NCI-H2081 treated with DMSO at 0.1 percent for 48 hours (cell line): ENCODE measurements around the gene RASGRP3.

Experiments
- DNase-seq: peaks from one replicate; lab custom pipeline; 2025; lab: John Stamatoyannopoulos, UW

RASGRP3 gene

DNA sequence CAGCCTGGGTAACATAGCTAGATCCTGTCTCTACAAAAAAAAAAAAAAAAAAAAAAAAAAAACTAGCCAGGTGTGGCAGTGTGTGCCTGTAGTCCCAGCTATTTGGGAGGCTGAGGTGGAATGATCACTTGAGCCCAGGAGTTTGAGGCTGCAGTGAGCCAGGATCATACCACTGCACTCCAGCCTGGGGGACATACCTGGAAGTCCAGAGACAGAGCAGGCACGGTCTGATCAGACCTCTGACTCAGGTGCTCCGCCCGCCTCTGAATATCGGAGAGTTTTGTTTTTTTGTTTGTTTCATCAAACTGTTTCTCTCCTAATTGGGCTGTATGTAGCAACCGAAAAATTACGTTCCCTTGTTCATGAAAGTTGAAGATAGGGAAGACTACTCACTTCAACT lies 49.2 kb downstream of the RASGRP3 start:
- no peak for DNase-seq

DNA sequence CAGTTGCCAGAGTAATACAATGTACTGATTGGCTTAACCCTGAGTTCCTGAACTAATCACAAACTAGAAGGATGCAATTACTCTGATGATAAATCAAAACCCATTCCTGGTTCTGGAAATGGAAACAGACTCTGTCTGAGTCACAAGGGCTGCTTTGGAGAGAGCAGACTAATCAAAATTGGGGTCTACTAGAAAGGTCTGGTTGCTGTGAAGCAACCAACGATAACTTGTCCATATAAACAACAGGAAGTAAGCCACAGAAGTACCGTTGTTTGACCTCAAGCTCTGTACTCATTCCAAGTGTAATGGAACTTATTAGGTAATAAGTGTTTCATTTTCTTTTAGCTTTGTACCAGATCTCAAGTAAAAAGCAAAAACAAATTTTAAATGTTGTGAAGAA lies 49.7 kb downstream of the RASGRP3 start:
- DNase-seq, result no peak

GRCh38 chr2:33526921-33527320 lies 50.5 kb downstream of the RASGRP3 start:
- DNase-seq, result no peak

- DNase-seq, result no peak
Observed at GRCh38 chr2:33528441-33528950, 52.0 kb downstream of the RASGRP3 start.

GRCh38 chr2:33529771-33530481 lies 53.5 kb downstream of the RASGRP3 start:
- no peak for DNase-seq

DNA sequence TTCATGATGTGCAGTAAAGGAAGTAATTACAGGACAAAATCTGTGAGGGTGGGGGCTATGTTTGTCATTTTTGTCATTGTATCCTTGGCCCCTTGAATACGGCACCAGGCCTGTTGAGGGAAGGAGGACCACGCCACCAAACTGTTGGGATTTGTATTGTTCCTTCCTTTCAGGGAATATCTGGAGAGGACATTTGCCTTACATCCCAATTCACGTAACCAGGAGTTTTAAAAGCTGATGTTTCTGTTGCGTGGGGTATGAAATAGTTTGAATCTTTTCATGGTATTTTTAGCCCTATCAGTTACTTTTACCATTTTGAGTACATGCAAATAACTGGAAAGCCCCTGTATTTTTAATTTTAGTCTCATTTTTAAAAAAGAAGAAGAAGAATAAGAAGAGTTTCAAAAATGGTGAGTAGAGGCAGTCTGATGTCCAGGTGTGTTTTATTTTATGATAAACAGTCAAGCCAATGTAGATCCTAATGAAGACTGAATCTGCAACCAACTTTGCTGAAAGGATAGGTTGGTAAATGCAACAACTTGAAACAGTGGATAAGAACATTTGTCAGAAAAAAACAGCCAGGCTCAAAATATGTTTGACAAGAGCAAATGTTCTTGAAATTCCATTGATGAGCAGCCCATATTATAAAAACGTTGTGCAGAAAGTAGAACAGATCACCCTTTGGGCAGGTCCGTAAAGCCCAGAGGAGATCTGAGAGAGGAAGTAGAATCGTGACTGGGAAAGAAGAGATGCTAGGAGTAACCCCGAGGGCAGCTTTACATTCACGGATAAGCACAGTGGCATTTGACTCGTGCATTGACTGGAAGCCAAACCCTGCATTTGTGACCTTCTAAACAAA lies 54.5 kb downstream of the RASGRP3 start:
- DNase-seq, result no peak

DNA sequence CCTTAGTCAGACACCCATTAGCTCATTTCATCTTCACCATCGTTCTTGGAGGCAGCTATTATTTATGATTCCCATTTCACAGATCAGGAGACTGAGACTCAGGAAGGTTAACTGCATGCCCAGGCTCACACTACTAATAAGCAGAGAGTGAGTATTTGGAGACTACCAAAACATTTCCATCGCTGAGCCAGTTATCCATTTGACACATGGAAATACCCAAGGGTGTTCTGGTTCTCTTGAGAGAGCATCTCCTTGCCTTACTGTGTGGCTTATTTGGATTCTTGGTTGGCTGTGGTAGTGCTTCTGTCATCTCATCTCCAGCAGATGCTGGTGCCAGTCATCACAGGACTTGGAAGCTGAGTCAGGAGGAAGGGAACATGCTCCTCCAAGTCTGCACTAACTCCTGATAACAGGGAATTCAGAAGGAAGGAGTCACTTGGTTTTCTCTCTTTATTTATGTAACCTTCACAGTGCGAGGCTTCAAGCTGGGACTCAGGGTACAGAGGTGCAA lies 55.2 kb downstream of the RASGRP3 start:
- DNase-seq, result no peak

- DNase-seq, result no peak
Observed at GRCh38 chr2:33532146-33532545, 55.7 kb downstream of the RASGRP3 start.

DNA sequence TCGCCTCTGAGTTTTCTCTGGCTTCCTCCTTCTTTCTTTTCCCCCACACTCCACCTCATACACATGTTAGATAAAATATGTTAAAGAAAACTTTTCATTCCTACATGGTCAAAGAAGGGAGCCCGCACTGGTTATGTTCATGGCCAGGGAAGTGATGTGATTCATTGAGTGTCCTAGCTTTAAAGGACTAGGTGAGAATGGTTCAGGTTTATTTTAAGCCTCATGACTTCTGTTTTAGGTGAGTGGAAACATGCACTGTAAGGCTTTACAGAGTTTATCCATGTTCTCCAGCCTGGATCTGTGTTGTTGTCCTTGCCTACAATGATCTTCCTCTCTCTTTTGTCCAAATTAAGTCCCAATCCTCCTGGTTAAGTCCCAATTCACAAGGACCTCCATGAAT lies 56.5 kb downstream of the RASGRP3 start:
- no peak for DNase-seq

GRCh38 chr2:33535421-33535820 lies 59.0 kb downstream of the RASGRP3 start:
- DNase-seq, result no peak

DNA sequence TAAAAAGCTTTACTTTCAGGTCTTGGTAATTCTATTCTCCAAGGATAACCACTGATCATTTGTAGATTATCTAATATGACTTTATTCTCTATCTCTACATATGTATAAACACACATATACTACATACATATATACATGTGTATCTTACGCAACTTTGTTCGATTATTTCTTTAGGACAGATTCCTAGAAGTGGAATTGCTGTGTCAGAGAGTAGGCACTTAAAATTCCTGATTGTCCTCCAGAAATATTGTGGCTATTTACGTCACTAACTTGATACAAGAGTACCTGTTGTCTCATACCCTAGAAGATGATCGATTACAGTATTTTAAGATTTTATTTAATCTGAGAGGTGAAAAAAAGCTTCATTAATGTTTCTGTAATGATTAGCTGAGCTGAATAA lies 64.8 kb downstream of the RASGRP3 start:
- DNase-seq, result no peak

GRCh38 chr2:33550206-33550605 lies 73.8 kb downstream of the RASGRP3 start:
- DNase-seq, result no peak

DNA sequence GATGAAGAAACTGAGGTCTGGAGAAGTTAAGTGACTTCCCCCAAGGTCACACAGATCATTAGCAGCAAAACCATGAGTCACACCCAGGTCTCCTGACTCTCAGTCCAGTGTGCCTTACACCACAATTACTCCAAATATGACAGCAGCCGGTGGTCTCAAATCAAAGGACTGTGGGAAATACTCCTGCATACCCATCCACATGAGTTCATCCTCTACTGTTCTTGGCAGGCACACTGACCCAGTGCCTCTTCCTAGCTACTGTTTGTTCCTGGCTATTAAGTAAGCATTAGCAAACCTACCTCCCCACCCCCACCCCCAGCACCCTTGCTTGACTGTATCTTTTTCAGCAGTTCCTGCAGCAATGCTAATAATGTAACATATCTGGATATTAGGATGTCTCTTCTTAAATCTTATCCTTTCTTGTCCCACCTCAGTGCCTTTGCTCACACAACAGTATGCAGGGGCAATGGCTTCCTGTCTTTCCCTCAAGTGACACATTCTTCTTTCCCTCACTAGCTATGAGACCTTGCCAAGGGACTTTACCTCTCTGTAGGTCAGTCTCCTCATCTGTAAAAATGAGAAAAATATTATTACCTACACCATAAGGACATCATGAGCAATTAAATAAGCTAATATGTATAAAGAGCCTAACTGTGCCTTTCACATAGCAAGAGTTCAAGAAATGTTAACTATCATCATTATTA lies 76.5 kb downstream of the RASGRP3 start:
- DNase-seq, result no peak

DNA sequence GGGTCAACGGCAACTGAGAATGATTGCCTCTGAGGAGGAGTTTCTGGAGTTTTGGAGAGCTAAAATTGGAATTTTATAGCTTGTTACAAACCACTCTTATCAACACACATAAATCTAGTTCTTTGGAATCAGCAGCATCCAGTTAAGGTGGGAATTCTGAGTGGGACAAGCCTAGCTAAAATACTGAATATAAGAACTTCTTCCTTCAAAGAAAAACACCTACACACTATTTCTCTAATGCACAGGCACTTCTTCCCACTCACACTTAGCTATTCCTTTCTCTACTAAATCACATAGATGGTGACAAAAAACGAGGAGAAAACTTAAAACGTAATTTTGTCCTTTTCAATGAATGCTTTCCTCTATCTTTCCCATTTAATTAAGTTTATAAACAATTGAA lies 79.2 kb downstream of the RASGRP3 start:
- no peak for DNase-seq

GRCh38 chr2:33559328-33559727 lies 82.9 kb downstream of the RASGRP3 start:
- DNase-seq, result no peak

DNA sequence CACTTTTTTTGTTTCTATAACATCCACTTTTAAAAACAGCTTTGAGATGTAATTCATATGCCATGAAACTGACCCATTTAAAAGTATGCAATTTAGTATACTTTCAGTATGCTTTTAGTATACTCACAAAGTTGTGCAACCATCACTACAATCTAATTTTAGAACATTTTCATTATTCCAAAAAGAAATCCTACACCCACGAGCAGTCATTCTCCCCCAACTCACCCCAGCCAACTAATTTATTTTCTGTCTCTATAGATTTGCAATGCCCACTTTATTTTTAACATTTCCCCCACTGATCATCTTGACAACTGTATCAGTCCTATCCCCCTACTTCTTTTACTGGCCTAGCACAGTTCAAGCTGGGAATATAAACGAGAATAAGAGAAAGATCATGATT lies 83.6 kb downstream of the RASGRP3 start:
- no peak for DNase-seq

- DNase-seq, result no peak
Observed at GRCh38 chr2:33561872-33562271, 85.4 kb downstream of the RASGRP3 start.

DNA sequence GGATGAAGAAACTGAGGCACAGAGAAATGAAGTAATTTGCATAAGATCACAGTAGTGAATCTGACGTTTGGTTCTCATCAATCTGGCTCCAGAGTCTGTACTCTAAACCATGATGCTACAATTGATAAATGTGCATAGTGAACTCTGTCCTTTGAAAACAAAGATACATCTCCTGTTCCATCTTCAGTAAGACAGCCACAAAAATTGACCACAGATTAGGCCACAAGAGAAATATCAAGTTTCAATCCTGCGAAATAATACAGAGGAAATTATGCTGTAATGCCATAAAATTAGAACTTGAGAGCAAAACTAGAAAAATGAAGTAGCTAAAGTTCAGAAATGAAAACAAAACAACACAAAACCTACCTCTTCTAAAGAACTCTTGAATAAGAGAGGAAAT lies 94.2 kb downstream of the RASGRP3 start:
- DNase-seq, result no peak

DNA sequence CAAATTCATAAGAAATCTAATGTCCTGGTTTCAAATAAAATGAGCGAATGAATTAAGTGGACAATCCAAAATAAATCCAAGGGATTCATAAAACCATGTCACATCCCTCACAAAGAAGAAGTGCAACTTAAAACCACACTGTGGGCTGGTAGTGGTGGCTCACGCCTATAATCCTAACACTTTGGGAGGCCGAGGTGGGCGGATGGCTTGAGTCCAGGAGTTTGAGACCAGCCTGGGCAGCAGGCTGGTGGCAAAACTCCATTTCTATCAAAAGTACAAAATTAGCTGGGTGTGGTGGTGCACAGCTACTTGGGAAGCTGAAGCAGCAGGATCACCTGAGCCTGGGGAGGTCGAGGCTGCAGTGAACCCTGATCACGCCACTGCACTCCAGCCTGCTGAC lies 97.2 kb downstream of the RASGRP3 start:
- no peak for DNase-seq

DNA sequence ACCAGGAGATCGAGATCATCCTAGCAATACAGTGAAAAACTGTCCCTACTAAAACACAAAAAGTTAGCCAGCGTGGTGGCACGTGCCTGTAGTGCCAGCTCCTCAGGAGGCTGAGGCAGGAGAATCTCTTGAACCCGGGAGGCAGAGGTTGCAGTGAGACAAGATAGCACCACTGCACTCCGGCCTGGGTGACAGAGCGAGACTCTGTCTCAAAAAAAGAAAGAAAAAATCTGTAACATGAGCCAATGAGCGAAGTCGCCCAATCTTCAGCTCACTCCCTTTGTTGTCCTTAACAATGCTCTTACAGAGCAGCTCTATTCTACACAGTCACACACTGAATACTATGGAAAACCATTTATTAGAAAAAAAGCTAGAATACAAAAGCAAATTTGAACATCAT lies 100.6 kb downstream of the RASGRP3 start:
- no peak for DNase-seq

DNA sequence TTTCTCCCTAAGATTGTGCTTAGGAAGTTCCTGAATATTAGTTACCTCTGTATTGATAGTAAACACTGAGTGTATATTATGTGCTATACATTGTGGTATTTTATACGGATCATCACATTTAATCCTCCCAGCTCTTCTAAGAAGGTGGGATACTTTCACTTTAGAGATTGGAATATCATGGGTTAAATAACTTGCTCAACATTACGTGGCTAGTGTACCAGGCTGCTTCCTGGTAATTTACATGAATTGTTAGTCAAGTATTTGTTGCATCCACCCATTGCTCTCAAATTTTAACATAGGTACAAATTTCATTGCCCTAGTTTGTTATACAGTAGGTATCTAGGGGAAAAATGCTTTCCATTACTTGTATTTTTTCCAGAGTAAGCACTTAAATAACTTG lies 101.2 kb downstream of the RASGRP3 start:
- DNase-seq, result no peak

GRCh38 chr2:33579227-33579626 lies 102.8 kb downstream of the RASGRP3 start:
- no peak for DNase-seq

DNA sequence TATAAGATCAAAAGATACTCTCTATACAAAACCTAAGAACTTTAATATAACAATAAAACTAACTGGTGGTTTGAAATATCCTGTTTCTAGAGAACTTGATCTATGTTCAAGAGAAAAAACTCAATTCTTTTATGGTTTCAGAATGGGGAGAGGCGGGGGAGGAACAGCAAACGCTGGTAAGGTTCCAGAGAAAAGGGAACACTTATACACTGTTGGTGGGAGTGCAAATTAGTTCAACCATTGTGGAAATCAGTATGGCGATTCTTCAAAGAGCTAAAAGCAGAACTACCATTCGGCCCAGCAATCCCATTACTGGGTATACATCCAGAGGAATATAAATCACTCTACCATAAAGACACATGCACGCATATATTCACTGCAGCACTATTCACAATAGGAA lies 105.4 kb downstream of the RASGRP3 start:
- no peak for DNase-seq
